Measurements from ENCODE around the gene KIF27.

KIF27 gene, protein sequence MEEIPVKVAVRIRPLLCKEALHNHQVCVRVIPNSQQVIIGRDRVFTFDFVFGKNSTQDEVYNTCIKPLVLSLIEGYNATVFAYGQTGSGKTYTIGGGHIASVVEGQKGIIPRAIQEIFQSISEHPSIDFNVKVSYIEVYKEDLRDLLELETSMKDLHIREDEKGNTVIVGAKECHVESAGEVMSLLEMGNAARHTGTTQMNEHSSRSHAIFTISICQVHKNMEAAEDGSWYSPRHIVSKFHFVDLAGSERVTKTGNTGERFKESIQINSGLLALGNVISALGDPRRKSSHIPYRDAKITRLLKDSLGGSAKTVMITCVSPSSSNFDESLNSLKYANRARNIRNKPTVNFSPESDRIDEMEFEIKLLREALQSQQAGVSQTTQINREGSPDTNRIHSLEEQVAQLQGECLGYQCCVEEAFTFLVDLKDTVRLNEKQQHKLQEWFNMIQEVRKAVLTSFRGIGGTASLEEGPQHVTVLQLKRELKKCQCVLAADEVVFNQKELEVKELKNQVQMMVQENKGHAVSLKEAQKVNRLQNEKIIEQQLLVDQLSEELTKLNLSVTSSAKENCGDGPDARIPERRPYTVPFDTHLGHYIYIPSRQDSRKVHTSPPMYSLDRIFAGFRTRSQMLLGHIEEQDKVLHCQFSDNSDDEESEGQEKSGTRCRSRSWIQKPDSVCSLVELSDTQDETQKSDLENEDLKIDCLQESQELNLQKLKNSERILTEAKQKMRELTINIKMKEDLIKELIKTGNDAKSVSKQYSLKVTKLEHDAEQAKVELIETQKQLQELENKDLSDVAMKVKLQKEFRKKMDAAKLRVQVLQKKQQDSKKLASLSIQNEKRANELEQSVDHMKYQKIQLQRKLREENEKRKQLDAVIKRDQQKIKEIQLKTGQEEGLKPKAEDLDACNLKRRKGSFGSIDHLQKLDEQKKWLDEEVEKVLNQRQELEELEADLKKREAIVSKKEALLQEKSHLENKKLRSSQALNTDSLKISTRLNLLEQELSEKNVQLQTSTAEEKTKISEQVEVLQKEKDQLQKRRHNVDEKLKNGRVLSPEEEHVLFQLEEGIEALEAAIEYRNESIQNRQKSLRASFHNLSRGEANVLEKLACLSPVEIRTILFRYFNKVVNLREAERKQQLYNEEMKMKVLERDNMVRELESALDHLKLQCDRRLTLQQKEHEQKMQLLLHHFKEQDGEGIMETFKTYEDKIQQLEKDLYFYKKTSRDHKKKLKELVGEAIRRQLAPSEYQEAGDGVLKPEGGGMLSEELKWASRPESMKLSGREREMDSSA (N-terminal part only)

GRCh38 chr9:83920927-83921707 is at the start of gene KIF27:
Gene KIF27, minus strand, starts transcription at chr9:83921432. Its CDS starts 5,841 bp downstream, at chr9:83915591.
- 0 out of 2 replicates have a peak, but pooled peaks have one; percentile 37 for TF ChIP-seq CTCF (IDR thresholded peaks at IDR 0.05; ENCODE audit: borderline replicate concordance, insufficient read depth, low read depth, low read length)
- H3K4me3 ChIP-seq (ENCODE audit: low read depth, low read length) = peak within 1 kb of the TSS; percentile 68

- no peak for TF ChIP-seq CTCF (IDR thresholded peaks at IDR 0.05; ENCODE audit: borderline replicate concordance, insufficient read depth, low read depth, low read length)
- no peak overlapping the region for H3K4me3 ChIP-seq (ENCODE audit: low read depth, low read length)
Measured at GRCh38 chr9:83969602-83970001, 48.4 kb upstream of the KIF27 start.

- no peak for TF ChIP-seq CTCF (IDR thresholded peaks at IDR 0.05; ENCODE audit: borderline replicate concordance, insufficient read depth, low read depth, low read length)
- H3K4me3 ChIP-seq (ENCODE audit: low read depth, low read length) = no peak overlapping the region
Measured at GRCh38 chr9:83967073-83967472, 45.8 kb upstream of the KIF27 start.

DNA sequence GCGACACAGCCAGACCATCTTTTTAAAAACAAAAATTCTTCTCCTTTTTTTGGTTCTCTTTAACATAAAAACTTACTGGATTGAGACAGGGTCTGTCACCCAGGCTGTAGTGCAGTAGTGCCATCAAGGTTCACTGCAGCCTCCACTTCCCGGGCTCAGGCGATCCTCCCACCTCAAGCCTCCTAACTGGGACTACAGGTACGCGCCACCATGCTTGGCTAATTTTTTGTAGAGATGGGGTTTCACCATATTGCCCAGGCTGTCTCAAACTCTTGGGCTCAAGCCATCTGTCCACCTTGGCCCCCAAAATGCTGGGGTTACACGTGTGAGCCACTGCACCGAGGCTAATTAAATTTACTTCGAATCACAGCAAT is 45.0 kb upstream of the KIF27 start:
- TF ChIP-seq CTCF (IDR thresholded peaks at IDR 0.05; ENCODE audit: borderline replicate concordance, insufficient read depth, low read depth, low read length) = no peak
- no peak overlapping the region for H3K4me3 ChIP-seq (ENCODE audit: low read depth, low read length)

DNA sequence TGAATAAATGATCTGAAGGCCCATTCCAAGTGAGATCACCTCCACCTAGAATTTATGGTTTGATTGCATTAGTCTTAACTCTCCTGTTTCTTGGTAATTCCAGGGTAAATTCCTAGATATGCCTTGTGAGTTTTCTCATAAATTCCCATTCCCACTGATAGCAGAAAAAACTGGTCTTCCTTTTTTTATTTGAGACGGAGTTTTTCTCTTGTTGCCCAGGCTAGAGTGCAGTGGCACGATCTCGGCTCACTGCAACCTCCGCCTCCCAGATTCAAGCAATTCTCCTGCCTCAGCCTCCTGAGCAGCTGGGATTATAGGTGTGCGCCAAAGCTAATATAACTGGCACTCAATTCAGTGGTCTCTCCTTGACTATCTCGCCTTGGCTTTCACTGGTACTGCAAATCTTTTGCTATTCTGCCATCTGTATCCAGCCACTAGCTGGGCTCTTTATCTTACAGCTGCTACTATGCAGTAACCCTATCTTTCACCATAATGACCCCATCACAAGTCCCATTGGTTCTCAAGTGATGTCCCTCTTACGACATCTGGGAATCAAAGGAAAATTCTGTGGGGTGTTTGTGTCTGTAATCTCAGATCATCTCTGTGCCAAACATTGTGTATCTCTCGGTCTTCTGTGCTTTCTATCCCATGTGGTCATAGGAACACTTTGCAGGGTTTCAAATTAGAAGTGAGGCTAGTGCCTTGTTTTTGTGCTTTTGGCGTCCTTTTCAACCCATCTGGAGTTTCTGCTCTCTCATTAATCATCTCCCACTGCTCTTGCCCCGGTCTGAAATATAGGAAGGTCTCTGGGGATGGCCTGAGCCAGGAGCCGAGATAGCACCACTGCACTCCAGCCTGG is 44.3 kb upstream of the KIF27 start:
- no peak overlapping the region for H3K4me3 ChIP-seq (ENCODE audit: low read depth, low read length)
- no peak for TF ChIP-seq CTCF (IDR thresholded peaks at IDR 0.05; ENCODE audit: borderline replicate concordance, insufficient read depth, low read depth, low read length)
